ENCODE measurements around the gene LBX2. TPM values are rescaled to one million over a fixed set of nuclear protein-coding genes. Genes with fewer than 3 reads are reported as not detected.

LBX2 gene
- polyA plus RNA-seq, 4 donors, result 2.3 to 37.5 (median 5.3) TPM

- H3K27ac ChIP-seq (ENCODE audit: low read depth in 1 of 3, low read length in 2 of 3), result no peak overlapping the region
- peaks cover 0 to 8% of the 10 kb centered on the region in 2 donors for H3K9me3 ChIP-seq (ENCODE audit: control insufficient read depth in 2 of 2, insufficient read depth in 1 of 2, low read depth in 1 of 2, low read length in 1 of 2)
- H3K4me3 ChIP-seq (ENCODE audit: low read depth in 1 of 3, low read length in 3 of 3), result no peak overlapping the region
- FAIRE-seq (no peak), DNase-seq (no peak)
- WGBS, 3 donors, result 8 to 16% (median 12%) methylated on average over 21 to 36 of the region's 36 CpGs
- peaks cover 9 to 95% (median 46%) of the 10 kb centered on the region in 3 donors for H3K27me3 ChIP-seq (ENCODE audit: control insufficient read depth in 3 of 3, insufficient read depth in 3 of 3, low read length in 3 of 3)
- peaks cover 0 to 19% (median 12%) of the 10 kb centered on the region in 3 donors for H3K4me1 ChIP-seq (ENCODE audit: control insufficient read depth in 3 of 3, insufficient read depth in 2 of 3, low read depth in 1 of 3, low read length in 2 of 3)
- H3K36me3 ChIP-seq (ENCODE audit: control insufficient read depth in 3 of 3, insufficient read depth in 2 of 3, low read depth in 1 of 3, low read length in 3 of 3), result peaks cover 0 to 3% (median 2%) of the 10 kb centered on the region in 3 donors
Observed at GRCh38 chr2:74512744-74513604, 13.6 kb upstream of the LBX2 start.

GRCh38 chr2:74511104-74511989 is 11.9 kb upstream of the LBX2 start:
- DNase-seq, result no peak
- H3K36me3 ChIP-seq (ENCODE audit: control insufficient read depth in 3 of 3, insufficient read depth in 2 of 3, low read depth in 1 of 3, low read length in 3 of 3), result peaks cover 0 to 4% (median 0%) of the 10 kb centered on the region in 3 donors
- no peak overlapping the region for H3K27ac ChIP-seq (ENCODE audit: low read depth in 1 of 3, low read length in 2 of 3)
- H3K4me1 ChIP-seq (ENCODE audit: control insufficient read depth in 3 of 3, insufficient read depth in 2 of 3, low read depth in 1 of 3, low read length in 2 of 3), result peaks cover 0 to 26% (median 10%) of the 10 kb centered on the region in 3 donors
- peaks cover 0 to 7% of the 10 kb centered on the region in 2 donors for H3K9me3 ChIP-seq (ENCODE audit: control insufficient read depth in 2 of 2, insufficient read depth in 1 of 2, low read depth in 1 of 2, low read length in 1 of 2)
- no peak overlapping the region for H3K4me3 ChIP-seq (ENCODE audit: low read depth in 1 of 3, low read length in 3 of 3)
- WGBS, 3 donors, result 27 to 41% (median 39%) methylated on average over 11 of the region's 11 CpGs
- FAIRE-seq, result no peak
- H3K27me3 ChIP-seq (ENCODE audit: control insufficient read depth in 3 of 3, insufficient read depth in 3 of 3, low read length in 3 of 3), result peaks cover 7 to 79% (median 41%) of the 10 kb centered on the region in 3 donors

GRCh38 chr2:74510272-74510671 is 10.9 kb upstream of the LBX2 start:
- peaks cover 3 to 28% (median 11%) of the 10 kb centered on the region in 3 donors for H3K4me1 ChIP-seq (ENCODE audit: control insufficient read depth in 3 of 3, insufficient read depth in 2 of 3, low read depth in 1 of 3, low read length in 2 of 3)
- WGBS, 3 donors, result 83 to 86% (median 86%) methylated on average over 4 of the region's 4 CpGs
- no peak overlapping the region for H3K27ac ChIP-seq (ENCODE audit: low read depth in 1 of 3, low read length in 2 of 3)
- H3K27me3 ChIP-seq (ENCODE audit: control insufficient read depth in 3 of 3, insufficient read depth in 3 of 3, low read length in 3 of 3), result peaks cover 4 to 70% (median 33%) of the 10 kb centered on the region in 3 donors
- no peak for DNase-seq
- no peak for FAIRE-seq
- H3K36me3 ChIP-seq (ENCODE audit: control insufficient read depth in 3 of 3, insufficient read depth in 2 of 3, low read depth in 1 of 3, low read length in 3 of 3), result peaks cover 0 to 13% (median 0%) of the 10 kb centered on the region in 3 donors
- no peak overlapping the region for H3K4me3 ChIP-seq (ENCODE audit: low read depth in 1 of 3, low read length in 3 of 3)
- peaks cover 0 to 4% of the 10 kb centered on the region in 2 donors for H3K9me3 ChIP-seq (ENCODE audit: control insufficient read depth in 2 of 2, insufficient read depth in 1 of 2, low read depth in 1 of 2, low read length in 1 of 2)

GRCh38 chr2:74507926-74508520 is 8.6 kb upstream of the LBX2 start:
- H3K4me3 ChIP-seq (ENCODE audit: low read depth in 1 of 3, low read length in 3 of 3), result peak overlapping the region; percentile 54 to 87 (median 75)
- peaks cover 0 to 21% (median 0%) of the 10 kb centered on the region in 3 donors for H3K36me3 ChIP-seq (ENCODE audit: control insufficient read depth in 3 of 3, insufficient read depth in 2 of 3, low read depth in 1 of 3, low read length in 3 of 3)
- peak overlapping the region; percentile 91 to 100 (median 97) for H3K27ac ChIP-seq (ENCODE audit: low read depth in 1 of 3, low read length in 2 of 3)
- peaks cover 0 to 51% (median 14%) of the 10 kb centered on the region in 3 donors for H3K27me3 ChIP-seq (ENCODE audit: control insufficient read depth in 3 of 3, insufficient read depth in 3 of 3, low read length in 3 of 3)
- H3K9me3 ChIP-seq (ENCODE audit: control insufficient read depth in 2 of 2, insufficient read depth in 1 of 2, low read depth in 1 of 2, low read length in 1 of 2), result no peaks in the 10 kb centered on the region
- H3K4me1 ChIP-seq (ENCODE audit: control insufficient read depth in 3 of 3, insufficient read depth in 2 of 3, low read depth in 1 of 3, low read length in 2 of 3), result peaks cover 3 to 35% (median 9%) of the 10 kb centered on the region in 3 donors
- DNase-seq (peak; percentile 48 to 67), FAIRE-seq (no peak)
- 5 to 10% (median 7%) methylated on average over 38 of the region's 38 CpGs for WGBS, 3 donors

GRCh38 chr2:74507145-74507925 is 7.9 kb upstream of the LBX2 start, which contains the start of gene PCGF1:
TSS of gene PCGF1 (minus strand) at chr2:74507695. CDS start at chr2:74507668, 27 bp downstream.
- 0 to 1% (median 0%) methylated on average over 51 to 56 of the region's 56 CpGs for WGBS, 3 donors
- Histone ChIP-seq H3K4me1 (ENCODE audit: control insufficient read depth in 3 of 3, insufficient read depth in 2 of 3, low read depth in 1 of 3, low read length in 2 of 3) (peaks cover 3 to 35% (median 9%) of the 10 kb centered on the region in 3 donors), H3K36me3 (ENCODE audit: control insufficient read depth in 3 of 3, insufficient read depth in 2 of 3, low read depth in 1 of 3, low read length in 3 of 3) (peaks cover 0 to 21% (median 0%) of the 10 kb centered on the region in 3 donors), H3K27ac (ENCODE audit: low read depth in 1 of 3, low read length in 2 of 3) (peak within 1 kb of the TSS; percentile 91 to 100 (median 97)), H3K4me3 (ENCODE audit: low read depth in 1 of 3, low read length in 3 of 3) (peak within 1 kb of the TSS; percentile 70 to 87 (median 75)), H3K9me3 (ENCODE audit: control insufficient read depth in 2 of 2, insufficient read depth in 1 of 2, low read depth in 1 of 2, low read length in 1 of 2) (no peaks in the 10 kb centered on the region), H3K27me3 (ENCODE audit: control insufficient read depth in 3 of 3, insufficient read depth in 3 of 3, low read length in 3 of 3) (peaks cover 0 to 49% (median 8%) of the 10 kb centered on the region in 3 donors)
- DNase-seq, result peak; percentile 99
- no peak for FAIRE-seq

- Histone ChIP-seq H3K27ac (ENCODE audit: low read depth in 1 of 3, low read length in 2 of 3) (no peak overlapping the region), H3K4me3 (ENCODE audit: low read depth in 1 of 3, low read length in 3 of 3) (peak overlapping the region in 1 of 3 donors; percentile 33), H3K4me1 (ENCODE audit: control insufficient read depth in 3 of 3, insufficient read depth in 2 of 3, low read depth in 1 of 3, low read length in 2 of 3) (peaks cover 3 to 46% (median 9%) of the 10 kb centered on the region in 3 donors), H3K9me3 (ENCODE audit: control insufficient read depth in 2 of 2, insufficient read depth in 1 of 2, low read depth in 1 of 2, low read length in 1 of 2) (no peaks in the 10 kb centered on the region), H3K27me3 (ENCODE audit: control insufficient read depth in 3 of 3, insufficient read depth in 3 of 3, low read length in 3 of 3) (peaks cover 0 to 40% (median 0%) of the 10 kb centered on the region in 3 donors), H3K36me3 (ENCODE audit: control insufficient read depth in 3 of 3, insufficient read depth in 2 of 3, low read depth in 1 of 3, low read length in 3 of 3) (peaks cover 0 to 22% (median 0%) of the 10 kb centered on the region in 3 donors)
- WGBS, 3 donors, result 80 to 92% (median 91%) methylated on average over 14 of the region's 14 CpGs
- FAIRE-seq, result no peak
- no peak for DNase-seq
Observed at GRCh38 chr2:74505448-74506246, 6.2 kb upstream of the LBX2 start.

- Histone ChIP-seq H3K27ac (ENCODE audit: low read depth in 1 of 3, low read length in 2 of 3) (peak overlapping the region in 1 of 3 donors; percentile 98), H3K9me3 (ENCODE audit: control insufficient read depth in 2 of 2, insufficient read depth in 1 of 2, low read depth in 1 of 2, low read length in 1 of 2) (no peaks in the 10 kb centered on the region), H3K4me3 (ENCODE audit: low read depth in 1 of 3, low read length in 3 of 3) (peak overlapping the region in 2 of 3 donors; percentile 82 to 85), H3K27me3 (ENCODE audit: control insufficient read depth in 3 of 3, insufficient read depth in 3 of 3, low read length in 3 of 3) (peaks cover 0 to 37% (median 0%) of the 10 kb centered on the region in 3 donors), H3K4me1 (ENCODE audit: control insufficient read depth in 3 of 3, insufficient read depth in 2 of 3, low read depth in 1 of 3, low read length in 2 of 3) (peaks cover 3 to 53% (median 9%) of the 10 kb centered on the region in 3 donors), H3K36me3 (ENCODE audit: control insufficient read depth in 3 of 3, insufficient read depth in 2 of 3, low read depth in 1 of 3, low read length in 3 of 3) (peaks cover 0 to 27% (median 0%) of the 10 kb centered on the region in 3 donors)
- DNase-seq, result no peak
- no peak for FAIRE-seq
- WGBS, 3 donors, result 94 to 97% (median 95%) methylated on average over 3 of the region's 3 CpGs
Observed at GRCh38 chr2:74504591-74504990, 5.2 kb upstream of the LBX2 start.

Measured in small intestine (tissue), 7 donors.